HT-29 (cell line): Measurements from ENCODE around the gene PTPRE. TPM values are rescaled to one million over a fixed set of nuclear protein-coding genes. Genes with fewer than 3 reads are reported as not detected.

Experiments
- DNase-seq: peaks from one replicate; pipeline ENCODE4 v3.0.0-alpha.2; 2015; ENCODE audit warnings: low spot score
- total RNA-seq: library from RNA; depleted of rRNA; stranded (reverse); fragments of >200 nt; shearing (Covaris generic); gene quantifications from 2 replicates; pipeline ENCODE4 v1.2.3, GENCODE V29; 2014

PTPRE gene
- total RNA-seq, 1 experiment from 2014 or later: 3.4 TPM

DNA sequence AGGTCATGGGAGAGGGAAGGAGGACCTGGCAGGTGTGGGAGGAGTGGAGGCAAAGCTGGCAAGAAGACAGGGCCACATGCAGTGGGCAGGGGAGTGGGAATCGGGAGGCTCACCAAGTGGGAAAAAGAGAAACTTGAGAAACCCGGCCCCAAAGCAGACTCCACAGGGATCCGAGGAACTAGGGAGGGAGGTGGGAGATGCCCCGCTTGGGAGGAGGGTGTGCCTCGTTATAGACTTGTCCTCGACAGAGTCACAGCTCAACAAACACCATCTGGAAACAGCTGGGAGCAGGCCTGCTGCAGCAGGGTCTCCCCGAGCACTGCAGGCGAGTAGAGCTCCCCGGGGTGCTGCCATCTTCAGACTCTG, 164.5 kb downstream of the PTPRE start:
- no peak for DNase-seq

DNA sequence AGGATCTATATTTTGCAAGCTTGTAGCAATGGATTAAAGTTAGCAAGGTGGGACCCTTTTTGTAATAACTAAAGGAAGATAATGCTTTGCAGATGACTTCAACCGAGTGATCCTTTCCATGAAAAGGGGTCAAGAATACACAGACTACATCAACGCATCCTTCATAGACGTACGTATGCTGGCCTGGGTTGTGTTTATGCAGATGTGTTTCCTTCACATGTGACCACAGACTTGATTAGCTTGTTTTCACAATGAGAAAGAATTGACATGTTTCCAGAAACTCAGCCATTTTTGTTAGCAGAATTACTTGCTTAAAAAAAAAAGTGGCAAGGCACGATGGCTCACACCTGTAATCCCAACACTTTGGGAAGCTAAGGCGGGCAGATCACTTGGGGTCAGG, 165.1 kb downstream of the PTPRE start:
- no peak for DNase-seq

DNA sequence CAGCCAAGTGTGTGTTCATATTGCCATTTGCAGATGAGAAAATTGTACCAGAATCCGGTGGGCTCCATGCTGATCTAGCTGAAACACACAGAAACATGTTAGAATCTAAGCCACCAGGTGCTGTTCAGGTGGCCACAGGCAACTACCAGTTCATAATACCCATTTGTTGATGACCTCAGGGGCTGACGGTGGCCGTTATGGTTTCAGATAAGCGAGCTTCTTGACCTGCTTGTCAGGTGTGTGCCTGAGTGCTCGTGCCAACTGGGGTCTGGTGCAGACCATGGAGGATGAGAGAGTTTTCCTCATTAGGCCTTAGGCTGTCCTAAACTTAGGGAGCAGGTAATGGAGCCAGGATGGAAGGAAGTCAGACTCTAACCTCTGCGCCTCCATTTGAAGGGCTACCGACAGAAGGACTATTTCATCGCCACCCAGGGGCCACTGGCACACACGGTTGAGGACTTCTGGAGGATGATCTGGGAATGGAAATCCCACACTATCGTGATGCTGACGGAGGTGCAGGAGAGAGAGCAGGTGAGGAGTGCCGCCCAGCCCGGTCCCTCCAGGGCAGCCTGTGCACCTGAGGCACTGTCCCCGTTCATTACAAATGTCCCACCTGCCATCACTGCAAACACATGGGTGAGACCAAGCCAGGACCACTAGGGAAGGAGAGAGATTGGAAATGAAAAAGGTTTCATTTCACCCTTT, 166.2 kb downstream of the PTPRE start:
- DNase-seq: no peak

DNA sequence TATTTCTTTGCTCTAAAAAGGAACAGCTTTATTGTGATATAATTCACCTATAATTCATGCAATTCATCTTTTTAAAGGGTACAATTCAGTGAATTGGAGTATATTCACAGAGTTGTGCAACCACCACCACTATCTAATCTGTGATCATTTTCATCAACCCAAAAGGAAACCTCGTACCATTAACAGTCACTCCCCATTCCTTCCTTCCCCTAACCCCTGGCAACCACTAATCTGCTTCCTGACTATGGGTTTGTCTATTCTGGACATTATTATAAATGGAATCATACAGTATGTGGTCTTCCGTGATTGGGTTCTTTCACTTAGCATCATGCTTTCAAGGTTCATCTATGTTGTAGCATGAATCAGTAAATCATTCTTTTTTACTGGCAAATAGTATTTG, 167.0 kb downstream of the PTPRE start:
- DNase-seq: no peak

DNA sequence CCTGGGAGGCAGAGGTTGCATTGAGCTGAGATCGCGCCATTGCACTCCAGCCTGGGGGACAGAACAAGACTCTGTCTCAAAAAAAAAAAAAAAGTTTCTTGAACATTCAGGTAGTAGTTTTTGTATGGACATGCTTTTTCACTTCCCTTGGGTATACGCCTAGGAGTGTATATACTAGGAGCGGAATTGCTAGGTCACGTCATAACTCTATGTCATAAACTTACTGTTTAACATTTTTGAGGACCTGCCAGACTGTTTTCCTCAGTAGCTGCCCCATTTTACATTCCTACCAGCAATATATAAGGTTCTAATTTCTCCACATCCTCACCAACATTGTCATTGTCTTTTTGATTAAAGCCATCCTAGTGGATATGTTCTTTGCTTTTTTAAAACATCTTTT, 167.7 kb downstream of the PTPRE start:
- no peak for DNase-seq

DNA sequence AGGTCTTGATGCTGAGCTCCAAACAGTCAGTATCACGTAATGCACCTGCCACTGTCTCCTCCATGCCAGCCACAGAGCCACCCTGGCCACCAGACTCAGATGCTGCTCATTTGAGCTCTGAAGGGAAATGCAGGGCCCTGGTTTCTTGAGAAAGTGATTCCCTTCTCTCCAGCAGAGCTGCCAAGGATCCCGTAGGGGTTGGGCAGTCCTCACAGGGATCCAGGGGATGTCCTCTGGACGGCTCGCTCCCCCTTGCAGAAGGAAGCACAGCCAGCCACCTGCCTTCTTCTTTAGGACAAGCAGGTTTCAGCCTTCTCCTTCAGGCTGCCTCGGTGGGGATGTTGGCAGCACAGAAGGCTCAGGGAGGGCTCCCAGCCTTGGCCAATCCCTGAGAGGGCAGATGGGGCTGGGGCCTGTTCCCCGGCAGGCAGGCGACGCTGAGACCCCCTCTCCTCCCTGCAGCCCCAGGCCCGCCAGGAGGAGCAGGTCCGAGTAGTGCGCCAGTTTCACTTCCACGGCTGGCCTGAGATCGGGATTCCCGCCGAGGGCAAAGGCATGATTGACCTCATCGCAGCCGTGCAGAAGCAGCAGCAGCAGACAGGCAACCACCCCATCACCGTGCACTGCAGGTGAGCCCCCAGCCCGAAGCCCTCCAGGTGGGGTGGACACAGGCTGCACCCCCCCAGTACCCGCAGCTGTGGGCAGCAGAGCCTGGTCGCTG, 170.4 kb downstream of the PTPRE start:
- DNase-seq: no peak

DNA sequence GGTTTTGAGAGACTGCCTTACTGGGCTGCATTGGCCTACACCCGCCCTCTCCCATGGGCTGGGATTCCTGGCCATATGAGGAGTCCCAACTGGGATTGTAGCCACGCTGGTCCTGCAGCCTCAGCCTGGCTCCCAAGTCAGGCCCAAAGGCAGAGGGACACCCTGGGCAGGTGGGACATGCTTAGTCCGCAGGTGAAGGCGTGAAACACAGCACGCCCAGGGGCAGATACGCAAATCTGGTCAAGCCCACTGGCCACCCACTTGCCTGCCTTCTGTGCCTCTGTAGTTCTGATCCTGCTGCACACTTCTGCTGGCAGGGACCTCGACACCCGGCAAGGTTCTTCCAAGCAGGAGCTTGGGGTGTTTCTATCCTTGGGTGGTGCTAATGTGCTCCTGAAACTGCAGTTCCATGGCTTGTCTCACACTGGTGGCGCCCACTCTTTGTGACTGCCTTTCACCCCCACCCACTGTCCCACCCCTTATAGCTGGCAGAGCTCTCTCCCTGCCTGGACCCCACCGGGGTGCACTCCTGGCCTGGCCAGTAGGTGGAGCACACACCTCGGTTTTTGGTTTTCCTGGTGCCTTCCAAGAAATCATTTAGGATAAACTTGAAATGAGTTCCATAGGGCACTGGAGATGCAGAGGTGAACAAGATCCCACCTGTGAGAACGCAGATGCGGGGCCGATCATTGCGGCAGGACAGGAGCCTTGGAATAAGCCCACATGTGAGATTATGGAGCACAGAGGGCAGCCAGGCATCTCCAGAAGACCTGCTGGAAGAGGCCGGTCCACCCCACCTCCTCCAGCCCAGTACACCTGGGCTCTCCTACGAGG, 171.4 kb downstream of the PTPRE start:
- peak; percentile 61 for DNase-seq

DNA sequence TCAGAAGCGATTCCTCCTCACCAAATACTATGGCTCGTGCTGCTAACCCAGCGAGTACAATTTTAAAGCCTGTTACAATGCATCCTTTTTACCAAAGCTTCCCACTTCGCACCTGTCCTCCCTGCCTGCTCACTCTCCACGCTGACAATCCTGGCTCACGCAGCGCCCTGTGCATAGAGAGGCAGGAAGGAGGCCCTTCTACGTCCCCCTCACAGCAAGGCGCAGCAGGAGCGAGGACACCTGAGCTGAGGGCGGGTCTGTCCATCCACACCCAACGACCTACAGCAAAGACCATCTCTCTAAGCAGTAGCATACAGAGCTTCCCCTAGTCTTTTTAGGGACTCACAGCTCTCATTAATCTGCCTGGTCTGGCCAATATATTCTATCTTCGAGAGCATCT, 173.3 kb downstream of the PTPRE start:
- no peak for DNase-seq

DNA sequence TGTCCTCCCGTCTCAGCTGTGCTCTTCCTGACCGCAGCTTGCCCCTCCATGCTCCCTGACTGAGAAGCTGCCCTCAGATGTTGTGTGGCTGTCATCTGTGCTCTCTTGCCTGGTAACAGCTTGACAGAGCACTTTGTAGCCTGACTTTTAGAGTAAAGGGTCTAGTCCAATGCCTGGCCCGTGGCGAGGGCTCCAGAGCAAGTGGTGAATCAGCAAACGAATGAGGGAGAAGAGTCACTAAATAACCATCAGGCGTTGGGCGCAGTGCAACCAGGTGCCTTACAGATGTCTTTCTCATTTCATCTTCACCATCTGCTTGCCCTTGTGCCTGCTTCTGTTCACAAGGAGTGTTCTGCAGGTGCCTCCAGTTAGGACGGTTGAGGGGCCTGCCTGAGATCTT, 173.7 kb downstream of the PTPRE start:
- DNase-seq: no peak

DNA sequence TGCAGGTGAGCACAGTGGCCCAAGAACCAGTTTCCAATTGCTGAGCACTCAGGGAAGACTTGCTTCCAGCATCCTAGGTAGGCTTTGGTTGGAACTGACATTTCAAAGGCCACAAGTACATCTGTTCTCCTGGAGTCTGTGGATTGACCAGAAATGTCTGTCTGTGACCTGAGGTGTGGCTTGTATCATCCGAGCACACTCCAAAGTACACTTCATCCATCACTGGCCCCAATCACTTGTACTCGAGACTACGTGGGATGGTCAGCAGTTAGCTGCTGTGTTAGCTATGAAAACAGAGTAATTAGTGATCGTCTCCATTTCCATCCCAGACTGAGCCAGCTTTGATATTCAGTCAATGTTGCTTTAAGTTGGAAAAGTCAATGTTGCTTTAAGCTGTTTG, 174.3 kb downstream of the PTPRE start:
- DNase-seq: no peak

DNA sequence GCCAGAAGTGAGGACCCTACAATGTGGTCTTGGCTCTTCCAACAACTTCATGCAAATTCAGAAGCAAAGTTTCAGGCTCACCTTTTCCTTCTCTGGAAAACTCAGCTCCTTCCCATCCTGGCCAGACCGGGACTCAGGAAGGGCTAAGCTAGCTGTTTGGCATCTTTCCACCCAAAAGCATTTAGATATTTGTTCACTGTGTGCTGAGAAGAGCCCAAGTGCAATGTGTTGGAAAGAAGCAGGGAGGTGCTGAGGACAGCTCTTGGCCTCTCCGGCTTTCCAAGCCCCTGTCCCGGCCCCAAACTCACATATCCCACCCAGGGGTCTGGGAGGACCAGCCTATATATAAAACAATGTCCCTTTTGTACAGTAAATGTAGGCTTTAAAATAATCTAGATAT, 174.8 kb downstream of the PTPRE start:
- no peak for DNase-seq

DNA sequence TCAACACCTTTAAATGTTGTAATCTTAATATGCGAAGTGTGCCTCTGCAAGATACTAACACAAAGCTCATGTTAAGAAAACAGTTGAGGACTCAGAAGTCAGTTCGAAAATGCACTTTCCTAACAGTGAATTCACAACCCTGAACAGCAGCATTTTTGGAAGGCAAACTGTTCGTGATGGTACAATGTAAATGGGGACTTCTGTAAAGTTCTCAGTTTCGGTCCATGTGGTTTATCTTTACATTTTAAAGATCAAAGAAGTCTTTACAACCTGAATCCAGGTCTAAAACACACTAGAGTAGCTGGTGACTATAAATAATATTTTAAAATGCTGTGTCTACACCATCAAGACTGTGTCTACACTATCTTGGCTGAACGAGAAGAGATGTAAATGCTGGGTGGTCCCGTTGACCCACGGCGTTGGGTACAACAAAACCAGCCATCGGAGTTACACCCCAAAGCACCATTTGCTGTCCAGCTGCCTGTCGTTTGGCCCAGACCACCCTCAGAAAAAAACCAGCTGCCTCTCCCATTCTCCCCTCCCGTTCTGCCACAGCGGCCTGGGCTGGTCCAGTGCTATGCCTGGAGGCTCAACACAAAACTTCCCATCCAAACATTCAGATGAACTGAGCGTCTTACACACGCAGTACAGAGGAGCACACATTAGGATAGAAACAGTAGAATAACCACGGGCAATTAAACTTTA, 176.4 kb downstream of the PTPRE start:
- no peak for DNase-seq

DNA sequence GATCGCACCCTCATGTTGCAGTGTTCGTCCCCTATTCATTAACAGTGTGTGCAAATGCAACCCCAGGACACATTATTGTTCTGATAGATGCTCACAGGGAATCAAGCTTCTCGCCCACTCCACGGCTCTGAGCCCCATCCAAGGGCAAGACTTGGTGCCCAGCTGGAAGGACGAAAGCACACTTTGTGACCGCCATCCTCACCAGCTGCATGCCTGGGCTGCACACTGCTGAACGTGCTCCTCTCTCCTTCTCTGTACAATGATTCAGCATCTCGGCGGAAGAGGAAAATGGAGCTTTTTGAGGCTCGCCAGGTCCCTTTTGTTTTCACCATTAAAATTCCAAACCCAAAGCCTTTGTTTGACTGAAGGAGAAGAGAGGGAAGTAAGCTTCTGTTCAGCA, 177.5 kb downstream of the PTPRE start:
- DNase-seq: no peak

DNA sequence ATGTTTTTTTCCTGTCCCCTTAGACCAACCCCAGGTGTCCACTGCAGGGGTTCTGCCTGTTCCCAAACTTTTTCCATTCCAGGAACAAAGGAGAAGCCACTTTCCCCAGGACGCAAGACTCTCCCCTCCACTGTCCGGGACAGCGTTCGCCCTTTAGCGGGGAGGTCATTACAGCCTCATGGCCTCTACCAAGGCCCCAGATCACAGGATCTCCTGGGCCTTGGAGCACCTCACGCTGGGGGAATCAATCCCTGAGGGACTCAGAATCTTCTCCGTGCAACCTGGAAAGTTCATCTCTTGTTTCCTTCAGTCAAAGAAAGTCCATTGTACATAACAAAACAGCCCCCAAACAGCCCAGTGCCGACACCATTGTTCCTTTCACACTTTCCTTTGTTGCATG, 178.1 kb downstream of the PTPRE start:
- no peak for DNase-seq

DNA sequence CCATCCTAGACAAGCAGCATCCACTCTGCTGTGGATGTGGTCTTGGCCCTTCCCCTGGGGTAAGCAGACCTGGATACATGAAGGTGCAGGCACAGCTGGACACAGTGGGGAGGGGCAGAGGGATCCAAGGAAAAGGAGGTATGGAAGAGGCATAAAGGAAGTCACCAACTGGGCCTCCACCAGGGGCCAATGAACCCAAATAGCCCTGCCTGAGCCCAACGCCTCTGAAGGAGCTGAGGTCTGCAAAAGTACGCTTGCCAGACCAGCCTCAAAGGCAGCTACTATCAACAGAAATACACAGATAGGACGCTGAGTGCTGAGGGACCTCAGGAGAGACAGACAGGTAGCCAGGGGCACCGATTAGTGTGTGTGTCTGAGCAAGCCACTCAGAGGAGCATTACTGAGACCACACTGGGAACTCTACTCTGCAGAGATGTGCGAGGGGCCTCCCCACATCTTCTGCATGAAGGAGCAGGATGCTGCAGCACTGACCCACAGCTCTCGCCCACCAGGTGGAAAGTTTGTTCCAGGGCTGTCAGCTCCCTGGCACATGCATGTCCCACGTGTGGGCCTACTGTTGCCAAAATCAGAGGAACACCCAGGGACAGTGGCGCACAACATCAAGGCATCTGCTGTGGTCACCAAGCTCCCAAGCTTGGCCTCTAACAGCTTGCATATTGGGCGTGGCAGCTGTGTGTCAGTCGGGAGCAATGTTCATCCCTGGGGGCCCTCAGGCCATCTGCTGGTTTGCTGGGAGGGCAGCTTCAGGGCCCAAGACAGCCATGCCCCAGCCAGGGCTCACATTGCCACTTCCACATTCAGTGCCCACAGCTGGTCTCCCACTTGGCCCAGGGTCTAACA, 179.3 kb downstream of the PTPRE start:
- no peak for DNase-seq

DNA sequence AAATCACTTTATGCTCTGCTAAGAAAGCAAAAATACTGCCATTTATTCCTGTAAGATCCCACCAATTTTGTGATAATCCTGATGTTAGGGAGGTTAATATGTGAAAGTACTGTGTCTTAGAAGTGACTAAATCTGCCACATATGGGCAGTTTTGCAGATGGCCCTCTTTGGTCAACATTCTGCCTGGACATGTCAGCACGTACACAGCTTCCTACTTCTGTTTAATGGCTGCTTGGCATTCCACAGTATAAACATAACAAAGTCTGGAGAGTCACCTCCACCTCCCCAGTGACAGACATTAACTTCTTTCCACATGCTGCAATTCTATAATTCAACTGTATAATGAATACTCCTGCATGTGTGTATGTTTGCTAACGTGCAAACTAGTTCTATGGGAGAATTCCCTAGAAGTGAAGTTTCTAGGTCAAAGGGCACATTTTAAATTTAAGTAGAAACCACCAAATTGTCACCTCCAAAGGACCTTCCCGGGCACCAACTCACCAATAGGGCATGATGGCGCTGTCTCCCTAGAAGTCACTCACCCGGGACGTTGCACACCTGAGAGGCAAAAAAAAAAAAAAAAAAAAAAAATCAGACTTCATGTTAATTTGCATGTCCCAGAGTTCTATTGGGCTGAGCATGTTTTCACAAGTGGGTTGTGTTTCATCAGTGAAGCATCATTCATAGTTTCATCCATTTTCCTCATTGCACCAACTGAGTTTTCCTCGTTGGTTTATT, 180.4 kb downstream of the PTPRE start:
- no peak for DNase-seq

DNA sequence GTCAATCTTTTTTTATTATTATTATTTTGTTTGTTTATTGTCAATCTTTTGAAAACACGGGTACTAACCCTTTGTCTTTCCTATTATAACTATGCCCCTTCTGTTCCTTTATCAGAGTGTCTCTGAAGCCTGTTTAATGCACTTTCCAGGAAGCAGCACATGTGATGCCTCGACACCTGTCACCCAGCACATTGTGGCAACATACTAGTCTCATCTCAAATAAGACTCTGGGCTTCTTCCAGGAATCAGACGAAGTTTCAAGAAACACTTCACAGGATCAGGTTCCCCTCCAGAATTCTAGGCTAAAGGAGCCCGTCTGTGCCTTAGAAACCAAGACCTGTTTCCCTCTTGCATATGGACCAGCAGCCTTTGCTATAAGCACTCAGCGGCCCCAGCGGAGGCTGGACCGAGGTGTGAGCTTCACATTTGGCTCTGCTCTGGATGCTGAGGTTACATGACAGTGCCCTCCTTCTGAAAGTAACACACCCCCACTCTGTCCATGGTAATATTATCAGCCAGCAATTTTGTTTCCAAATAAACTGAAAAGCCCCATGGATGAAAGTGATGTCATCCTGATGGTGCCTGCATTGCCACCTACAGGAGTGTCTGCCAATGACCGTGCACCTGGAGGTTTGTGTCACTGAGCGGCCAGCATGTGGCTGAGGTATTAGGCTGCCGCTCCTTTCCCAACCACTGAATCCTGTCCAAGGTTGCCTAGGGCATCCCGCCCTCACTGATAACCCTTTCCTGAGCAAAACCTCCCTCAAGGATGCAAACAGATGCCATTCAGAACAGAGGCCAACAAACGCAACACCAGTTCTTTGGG, 181.2 kb downstream of the PTPRE start:
- DNase-seq: peak; percentile 48

DNA sequence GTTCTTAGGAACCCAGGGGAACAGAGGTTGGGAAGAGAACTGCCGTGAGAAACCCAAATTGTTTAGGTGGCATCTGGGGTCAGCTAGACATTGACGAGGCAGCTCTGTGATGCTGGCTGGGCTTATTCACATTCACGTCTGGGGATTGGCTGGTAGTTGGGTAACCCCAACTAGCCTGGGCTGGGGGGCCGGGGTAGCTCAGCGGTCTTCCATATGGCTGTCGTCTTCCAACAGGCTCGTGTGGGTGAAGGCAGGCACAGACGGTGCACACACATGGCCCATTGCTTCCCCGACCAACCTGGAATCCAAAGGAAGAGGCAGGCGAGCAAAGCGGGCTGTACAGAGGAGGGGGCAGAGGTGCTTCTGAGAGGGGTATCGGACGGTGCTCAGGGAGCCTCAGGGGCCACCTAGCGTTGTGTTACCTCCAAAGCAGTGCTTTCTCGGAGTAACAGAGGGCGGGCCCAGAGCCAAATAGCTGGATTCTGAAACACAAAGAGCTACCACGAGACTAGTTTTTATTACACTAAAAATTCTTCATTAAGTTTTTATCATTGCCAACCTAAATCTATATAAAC, 184.8 kb downstream of the PTPRE start:
- DNase-seq: no peak

DNA sequence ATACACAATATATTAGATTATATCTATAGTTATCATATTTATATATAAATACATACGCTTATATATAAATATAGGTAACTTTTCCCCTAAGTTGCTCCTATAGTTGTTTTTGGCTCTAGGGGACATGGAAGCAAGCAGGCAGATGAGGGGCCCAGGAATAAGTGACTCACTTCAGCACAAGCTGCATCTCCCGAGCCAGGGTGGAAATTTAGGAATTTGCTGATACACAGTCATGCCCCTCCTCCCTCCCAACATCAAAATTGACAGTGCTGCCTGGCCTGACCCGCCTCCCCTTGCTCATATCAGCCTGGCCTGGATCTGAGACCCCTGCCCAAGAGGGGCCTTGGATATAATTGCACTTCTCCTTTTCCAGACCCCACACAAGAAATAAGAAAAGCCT, 185.6 kb downstream of the PTPRE start:
- no peak for DNase-seq
